ENCODE data around the gene GPR143.

Gene GPR143

DNA sequence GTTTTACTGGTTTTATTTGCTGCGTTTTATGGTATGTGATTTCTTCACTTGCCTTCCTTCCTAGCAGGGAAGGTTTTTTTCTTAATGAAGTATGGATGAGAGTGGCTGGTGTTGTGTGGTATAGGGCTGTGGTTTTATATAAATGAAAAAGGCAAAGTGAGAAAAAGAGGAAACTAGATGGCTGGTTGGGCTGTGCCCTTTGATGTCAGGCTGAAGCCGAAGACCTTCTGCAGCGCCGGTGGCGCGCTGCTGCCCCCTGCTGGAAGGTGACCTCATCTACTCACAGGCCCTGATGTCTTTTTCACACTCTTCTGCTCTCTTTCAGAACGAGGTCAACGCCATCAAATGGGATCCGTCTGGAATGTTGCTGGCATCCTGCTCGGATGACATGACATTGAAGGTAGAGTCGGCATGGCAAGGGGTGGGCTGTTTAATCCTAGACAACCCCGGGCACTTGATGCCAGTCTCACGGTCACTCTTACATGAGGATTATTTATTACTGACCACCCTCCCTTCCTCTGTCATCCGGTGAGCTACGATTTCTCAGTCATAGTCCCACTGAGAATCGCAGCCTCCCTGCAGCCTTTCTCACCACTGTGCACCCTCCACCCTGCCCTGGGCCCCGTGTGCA lies 56.6 kb downstream of the GPR143 start:
- DNase-seq = peak in 53 of 56 donors; percentile 1 to 83 (median 42)

DNA sequence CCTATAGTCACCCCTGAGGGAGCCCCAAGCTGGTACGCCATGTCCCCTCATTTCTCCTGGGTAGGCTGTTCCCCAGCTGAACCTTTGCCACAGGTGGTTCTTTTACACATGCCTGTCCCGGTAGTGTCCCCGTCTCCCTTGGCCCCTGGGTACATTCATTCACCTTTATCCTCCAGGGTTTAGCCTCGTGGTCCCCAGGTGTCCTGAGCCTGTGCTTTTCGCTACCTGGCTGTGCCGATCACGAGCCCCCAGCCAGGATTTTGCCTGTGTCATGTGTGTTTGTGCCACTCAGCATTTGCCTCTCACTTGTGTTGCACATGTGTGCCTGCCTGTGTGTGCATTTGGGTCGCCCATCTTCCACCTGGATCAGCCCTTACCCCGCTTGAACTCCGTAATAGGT lies 57.6 kb downstream of the GPR143 start:
- DNase-seq = no peak

DNA sequence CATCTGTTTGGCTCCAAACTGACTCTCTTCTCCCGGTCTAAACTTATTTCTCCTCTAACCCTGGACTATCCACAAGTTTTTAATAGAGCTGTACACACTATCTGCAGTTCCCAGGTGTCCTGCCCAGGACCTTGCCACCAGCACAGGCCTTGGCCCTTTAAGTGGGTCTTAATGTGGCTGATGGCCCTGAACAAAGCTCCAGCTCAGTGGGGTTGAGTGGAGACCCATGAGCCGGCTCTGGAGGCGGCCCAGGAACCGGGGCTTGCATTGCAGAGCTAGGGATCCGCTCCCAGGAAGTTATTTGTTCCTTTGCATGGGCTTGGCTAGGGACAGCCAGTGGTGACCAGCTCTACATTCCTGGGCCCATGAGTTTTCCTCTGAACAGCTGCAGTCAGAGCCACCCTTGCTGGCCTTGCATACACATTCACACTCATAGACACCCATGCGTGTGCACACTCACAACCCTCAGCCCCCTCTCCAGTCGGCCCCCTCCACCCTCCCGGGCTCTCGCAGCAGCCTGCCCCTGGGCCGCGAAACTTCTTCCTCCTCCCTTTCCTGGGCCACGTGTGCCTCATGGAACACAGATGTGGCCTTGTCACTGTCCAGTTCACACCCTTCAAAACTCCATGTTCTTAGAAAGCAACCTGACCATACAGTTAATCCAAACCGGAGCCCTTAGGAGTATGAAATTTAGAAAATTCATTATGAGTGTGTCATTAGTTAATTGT lies 58.2 kb downstream of the GPR143 start:
- DNase-seq = peak in 1 of 56 donors; percentile 0

DNA sequence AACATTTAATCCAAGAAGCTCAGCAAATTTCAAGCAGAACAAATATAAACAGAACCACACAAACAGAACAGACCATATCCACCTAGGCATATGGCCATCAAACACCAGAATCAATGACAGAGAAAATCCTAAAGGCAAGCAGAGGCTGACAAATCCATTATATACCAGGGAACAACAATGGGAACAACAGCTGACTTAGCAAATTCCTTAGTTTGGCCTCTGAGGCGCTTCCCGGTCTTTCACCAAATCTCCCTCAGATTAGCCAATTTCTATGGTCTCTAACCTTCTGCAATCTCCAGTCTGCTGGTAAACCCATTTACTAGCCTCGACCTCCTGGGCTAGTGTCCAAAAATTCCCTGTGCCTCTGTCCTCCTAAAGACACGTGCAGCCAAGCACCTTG lies 59.2 kb downstream of the GPR143 start:
- no peak for DNase-seq

DNA sequence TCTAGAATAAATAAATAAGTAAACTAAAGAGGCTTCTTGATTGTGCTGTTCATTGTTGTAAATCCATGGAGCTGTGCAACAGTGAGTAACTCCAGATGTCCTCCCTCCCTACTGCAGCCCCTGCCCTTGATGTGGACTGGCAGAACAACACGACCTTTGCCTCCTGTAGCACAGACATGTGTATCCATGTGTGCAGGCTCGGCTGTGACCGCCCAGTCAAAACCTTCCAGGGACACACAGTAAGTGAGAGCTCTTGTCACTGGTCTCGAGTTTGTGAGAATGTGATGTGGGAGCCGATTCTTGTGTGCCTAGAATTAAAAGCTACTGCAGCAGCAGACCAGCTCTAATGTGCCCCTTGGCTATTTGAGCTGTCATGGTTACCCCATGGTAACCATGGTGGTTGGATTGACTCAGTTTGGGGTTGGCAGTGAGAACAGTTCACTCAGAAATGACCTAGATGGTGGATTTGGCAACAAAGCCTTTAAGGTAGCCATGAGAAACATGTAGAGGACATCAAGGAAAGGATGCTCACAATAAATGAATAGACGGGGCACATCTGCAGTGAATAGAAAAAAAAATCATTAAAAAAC lies 60.7 kb downstream of the GPR143 start:
- no peak for DNase-seq

DNA sequence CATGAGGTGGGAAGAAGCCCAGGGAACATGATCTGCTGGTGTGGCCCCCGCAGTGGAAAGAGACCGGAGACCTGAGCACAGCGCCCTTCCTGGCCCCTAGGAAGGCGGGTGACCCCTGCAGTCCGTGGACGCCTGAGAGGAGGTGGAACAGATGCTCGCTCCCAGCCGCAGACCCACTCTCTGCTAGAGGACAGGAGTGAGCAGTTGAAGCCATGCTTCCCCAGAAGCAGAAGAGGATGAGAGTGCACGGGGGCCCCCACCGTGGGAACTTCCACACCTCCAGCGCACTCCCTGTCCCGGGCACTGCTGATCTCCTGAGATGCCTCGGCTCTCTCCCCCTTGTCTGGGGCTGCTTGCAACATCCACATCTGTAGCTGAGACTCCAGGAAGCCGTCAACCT lies 62.2 kb downstream of the GPR143 start:
- no peak for DNase-seq

DNA sequence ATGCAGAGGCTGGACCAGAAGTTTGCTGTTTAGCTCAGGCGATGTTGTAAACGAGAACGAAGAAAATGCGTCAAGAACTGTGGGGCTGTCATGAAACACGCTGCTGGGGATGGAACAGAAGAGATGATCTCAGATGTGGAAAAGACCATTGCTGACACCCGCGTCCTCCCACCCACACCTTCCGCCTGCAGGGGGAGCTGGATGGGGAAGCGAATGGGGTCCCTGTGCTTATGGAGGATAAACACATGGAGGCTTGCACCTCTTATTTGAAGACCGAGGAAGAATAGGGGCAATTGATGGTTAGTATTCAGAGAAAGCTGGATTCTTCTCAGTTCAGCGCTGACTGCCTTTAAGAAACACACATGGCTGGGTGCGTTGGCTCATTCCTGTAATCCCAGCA lies 63.9 kb downstream of the GPR143 start:
- DNase-seq = no peak

DNA sequence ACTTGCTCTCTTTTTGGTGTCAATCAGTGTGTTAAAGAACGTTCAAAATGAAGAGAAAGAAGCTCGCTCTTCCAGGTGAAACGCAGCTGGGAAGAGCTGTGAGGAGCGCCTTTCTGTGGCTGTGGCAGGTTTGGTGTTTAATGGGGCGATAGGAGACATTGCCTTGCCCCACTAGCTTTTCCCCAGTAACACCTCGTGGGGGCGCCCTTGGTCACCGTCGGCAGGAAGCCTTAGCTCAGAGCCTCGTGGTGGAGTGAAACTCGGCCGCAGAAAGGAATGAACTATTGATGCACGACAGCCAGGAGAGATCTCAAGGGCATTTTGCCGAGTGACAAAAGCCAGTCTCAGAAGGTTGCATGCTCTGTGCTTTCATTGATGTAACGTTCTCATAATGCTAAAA lies 65.1 kb downstream of the GPR143 start:
- DNase-seq = no peak

DNA sequence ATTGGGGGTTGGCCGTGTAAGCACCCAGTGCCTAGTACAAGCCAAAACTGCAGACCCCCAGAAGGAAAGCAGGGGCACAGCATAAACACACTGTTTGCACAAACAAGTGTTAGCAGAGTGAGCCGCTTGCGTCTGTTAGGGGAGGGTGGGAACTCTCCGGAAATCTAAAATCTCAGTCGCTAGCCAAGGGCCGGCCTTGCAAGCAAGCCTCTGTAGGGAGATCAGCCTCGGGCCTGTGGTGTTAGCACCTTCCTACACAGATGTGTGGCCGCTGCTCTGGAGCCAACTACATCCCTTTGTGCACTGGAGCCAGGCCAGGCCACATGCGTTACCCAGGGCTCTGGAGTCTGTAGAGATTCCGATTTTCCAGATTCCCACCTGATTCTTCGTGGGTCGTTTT lies 67.1 kb downstream of the GPR143 start:
- DNase-seq = no peak

DNA sequence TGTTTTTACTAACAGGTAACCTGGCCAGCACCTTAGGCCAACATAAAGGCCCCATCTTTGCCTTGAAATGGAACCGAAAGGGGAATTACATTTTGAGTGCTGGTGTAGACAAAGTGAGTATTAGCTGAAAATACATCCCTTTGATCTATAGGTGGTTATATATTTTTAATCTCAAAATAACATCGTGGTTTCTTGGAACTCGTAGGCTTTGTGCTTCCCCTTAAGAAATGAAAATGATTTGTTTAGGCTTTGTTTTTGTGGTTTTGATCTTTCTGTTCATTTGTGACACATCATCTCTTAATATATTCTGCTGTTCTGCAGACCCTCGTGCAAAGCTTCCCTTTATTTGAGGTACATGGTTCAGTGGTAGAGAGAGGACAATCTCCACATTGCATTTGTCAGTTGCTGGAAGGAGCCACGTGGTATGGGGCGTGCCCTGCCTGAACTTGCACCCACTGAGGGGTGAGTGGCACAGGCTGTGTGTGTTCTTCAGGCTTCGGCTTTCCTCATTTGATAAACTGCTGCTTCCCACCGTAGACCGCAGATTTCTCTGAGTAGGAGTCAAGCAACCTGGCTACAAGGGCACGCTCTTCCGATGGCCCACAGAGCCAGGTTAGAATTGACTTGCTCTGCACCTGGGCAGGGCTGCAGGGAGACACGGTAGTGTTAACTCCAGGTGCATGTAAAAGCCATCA lies 72.2 kb downstream of the GPR143 start:
- DNase-seq = no peak

DNA sequence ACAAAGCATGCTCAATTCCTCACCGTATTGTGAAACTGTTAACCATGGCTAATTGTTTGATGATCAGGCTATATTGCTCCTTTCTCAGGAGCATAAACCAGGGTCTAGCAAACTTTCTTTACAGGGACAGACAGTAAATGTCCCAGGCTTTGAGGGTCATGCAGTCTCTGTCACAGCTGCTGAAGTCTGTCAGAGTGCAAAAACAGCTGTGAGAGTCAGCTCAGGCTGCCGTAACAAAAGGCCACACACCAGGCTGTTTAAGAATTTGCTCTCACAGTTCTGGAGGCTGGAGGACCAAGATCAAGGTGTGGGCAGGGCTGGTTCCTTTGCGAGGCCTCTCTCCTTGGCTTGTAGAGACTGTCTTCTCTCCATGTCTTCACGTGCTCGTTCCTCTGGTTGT lies 75.6 kb downstream of the GPR143 start:
- no peak for DNase-seq

DNA sequence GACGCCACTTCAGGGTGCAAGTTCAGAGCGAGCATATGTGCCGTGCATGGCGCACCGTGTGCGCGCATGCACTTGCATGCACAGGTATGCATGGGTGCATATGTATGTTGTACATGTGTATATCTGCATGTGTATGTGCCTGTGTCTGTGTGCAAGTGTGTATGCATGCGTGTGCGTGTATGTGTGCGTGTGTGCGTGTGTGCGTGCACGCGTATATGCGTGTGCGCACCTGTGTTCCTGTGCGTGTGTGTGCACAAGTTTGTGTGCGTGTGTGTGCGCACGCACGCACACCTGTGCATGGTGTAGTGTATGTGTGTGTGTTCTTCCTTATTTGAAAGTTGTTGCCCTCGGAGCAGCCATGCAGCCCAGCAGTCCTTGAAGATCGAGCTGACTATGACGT lies 76.8 kb downstream of the GPR143 start:
- DNase-seq = no peak

DNA sequence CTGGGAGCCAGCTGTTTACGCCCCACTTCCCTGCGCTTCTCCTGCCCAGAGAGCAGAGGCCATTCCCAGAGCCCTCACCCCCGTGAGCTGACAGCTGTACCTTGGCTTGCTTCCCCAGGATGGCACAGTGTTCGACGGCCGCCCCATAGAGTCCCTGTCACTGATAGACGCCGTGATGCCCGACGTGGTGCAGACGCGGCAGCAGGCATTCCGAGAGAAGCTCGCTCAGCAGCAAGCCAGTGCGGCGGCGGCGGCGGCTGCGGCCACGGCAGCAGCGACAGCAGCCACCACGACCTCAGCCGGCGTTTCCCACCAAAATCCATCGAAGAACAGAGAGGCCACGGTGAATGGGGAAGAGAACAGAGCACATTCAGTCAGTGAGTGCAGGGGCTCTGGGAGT lies 77.7 kb downstream of the GPR143 start:
- DNase-seq = no peak

DNA sequence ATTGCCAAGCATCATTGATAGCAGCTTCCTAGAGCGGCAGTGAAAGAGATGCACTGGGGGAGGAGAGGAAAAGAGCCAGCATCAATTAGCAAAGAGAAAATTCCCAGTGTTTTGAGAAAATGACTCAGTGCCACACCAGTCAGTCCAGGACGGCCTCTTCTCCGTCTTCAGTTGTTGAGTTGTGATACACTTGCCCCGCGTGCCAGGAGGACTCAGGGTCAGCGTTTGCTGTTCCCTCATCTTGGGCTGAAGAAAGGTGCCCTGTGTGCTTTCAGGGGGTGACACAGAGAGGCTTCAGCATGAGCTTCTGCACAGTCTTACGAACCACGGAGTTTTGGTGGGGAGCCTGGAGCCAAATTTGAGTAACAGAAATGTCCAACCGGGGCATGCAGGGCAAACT lies 82.3 kb downstream of the GPR143 start:
- no peak for DNase-seq

DNA sequence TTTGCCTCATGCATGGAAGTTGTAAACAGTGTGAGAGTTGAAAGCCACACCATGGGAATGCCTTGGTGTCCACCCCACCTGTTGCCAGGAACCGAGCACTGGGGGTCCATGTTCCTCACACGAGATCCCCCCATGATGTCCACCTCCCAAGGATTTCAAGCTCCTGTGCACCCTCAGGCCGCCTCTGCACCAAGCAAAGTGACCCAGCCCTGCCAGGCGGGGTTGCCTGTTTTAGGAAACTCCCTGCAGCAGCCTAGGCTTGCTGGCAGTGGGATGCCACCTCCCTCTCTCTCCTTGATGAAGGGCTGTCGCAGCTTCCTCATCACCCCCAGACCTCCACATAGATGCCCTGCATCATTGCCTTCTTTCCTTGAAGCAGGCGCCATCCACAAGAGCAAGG lies 82.8 kb downstream of the GPR143 start:
- no peak for DNase-seq

DNA sequence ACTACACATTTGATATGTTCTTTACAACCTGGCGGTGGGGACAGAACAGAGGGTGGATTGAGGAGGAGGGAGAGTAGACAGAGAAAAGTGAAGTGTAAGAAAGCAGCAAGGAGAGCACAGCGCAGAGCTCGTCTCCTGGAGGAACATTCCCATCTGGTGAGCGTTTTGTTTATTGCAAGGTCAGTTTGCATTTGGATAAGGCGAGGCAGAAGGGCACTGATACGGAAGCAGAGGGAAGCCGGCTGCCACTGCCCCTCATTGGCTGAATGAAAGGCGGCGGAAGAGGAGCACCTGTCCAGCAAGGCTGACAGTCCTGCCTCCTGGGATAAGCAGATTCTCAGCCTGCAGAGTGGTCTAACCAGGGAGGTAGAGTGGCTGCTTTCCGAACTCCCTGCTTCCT lies 83.2 kb downstream of the GPR143 start:
- DNase-seq = peak in 9 of 56 donors; percentile 0 to 21 (median 4)

DNA sequence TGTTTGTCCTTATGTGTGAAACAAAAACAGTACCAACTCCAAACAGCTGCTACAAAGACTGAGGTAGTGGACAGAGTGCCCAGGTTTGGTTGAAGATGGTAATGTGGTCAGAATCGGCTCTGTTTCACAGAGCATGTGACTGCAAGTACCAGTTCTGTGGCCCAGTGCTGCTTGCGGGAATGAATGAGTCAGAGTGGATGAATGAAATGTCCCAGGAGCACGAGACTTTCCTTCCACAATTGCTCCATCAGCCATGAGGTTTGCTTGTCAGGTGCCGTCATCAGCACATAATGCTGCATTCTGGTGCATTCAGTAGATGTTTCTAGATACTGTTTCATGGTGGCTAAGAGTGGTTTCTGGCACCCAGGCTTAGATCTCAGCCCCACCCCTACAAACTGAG lies 84.2 kb downstream of the GPR143 start:
- DNase-seq = no peak

DNA sequence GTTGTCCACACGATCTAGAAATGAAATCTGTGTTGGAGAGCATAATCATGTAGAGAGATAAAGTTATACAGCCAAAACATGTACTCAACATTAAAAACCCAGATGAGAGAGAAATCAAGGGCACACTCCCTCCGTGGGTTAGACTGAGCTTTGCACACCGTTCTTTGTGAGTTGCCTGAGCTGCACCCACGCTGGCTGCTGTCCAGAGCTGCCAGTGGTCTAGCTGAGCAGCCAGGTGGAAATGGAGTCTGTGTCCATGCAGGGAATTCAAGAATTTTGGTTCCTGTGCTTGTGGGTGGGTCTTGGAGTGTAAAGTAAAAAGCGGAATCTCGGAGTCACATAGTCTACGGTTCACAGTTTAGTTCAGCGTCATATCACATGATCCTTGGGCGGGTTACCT lies 84.6 kb downstream of the GPR143 start:
- DNase-seq = no peak

DNA sequence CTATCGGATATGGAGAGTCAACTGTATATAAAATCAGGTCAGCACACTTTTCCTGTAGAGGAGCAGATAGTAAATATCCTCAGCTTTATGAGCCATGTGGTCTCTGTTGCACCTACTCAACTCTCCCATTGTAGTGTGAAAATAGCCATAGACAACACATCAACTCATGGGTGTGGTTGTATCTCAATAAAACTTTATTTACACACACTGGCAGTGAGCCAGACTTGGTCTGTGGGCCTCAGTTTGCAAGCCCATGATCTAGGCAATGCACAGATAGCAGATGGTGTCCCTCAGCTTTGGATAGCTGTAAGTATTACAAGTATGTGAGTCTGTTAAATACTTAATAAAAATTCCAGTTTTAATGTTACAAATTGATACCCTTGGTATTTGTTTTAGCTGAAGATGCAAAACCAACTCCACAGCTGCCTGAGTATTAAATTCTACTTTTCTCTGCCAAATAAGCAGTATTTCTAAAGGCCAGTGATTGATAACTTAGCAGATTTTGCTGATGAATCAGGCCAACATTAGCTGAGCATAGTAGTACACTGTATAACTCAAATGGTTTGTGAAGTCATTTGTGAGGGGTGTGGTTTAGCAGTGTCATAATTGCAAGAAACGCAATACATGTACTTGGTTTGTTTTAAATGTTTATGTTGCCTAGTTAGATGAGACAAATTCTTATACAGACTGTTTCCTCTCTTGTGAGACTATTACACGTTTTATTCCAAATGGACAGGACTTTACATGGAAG lies 87.3 kb downstream of the GPR143 start:
- no peak for DNase-seq

DNA sequence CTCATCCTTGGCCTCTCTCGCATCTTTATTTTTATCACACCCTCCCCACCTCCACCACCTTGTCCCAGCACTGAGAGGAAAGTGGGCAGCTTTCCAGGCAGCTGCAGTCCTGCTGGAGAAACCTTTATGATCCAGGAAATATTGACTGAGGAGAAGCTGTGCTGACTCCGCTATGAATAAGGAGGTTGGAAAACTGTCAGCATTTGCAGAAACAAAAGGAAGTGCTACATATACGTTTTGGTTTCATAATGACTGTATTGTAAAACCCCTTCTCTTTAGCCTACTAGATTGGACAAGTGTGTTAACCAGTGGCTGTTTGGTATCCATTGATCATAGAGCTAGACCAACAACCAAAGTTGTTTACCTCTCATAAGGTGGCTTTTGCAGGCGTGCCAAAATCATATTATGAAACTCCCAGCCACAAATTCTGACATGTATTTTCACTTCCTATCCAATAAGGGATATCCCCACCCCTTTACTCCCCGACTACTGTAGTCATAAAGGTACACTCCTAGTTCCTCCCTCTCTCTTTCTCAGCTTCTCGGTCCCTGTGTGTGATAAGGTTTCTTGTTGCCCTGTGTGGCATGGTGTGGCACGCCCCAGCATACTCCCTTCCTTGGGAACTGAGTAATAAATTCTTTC lies 88.4 kb downstream of the GPR143 start:
- DNase-seq = peak in 1 of 56 donors; percentile 1

DNA sequence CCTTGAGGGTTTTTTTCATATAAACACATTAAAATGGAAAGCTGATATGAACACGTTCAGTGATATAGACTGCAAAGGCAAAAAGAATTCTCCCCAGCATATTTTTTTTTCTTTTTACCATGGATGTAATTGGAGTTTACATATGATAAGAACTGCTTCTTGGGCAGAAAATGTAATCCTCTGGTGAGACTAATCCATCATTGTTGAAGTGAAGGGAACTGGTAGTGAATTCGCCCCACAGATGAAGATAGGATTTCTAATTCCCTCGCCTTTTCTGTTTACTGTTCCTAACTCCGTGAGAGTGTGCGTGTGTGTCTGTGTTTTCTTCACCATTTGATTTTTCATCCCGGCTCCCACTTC lies 88.9 kb downstream of the GPR143 start:
- DNase-seq = no peak

All from nucleus accumbens (tissue), 56 donors.